HG02610 (cell line): ENCODE measurements around the gene RIPOR2.
"Not testable (repeated sequence)": the region's sequence is repeated elsewhere in the genome, so short reads cannot be mapped to it uniquely, and the experiment has no call there.

ENCODE experiments used
- ATAC-seq: cut with Tn5 transposase; IDR thresholded peaks from one replicate; pipeline ENCODE4 v1.9.1; 2021; ENCODE audit warnings: mild to moderate bottlenecking, moderate library complexity; ENCODE audit not compliant: unreplicated experiment

The RIPOR2 gene

DNA sequence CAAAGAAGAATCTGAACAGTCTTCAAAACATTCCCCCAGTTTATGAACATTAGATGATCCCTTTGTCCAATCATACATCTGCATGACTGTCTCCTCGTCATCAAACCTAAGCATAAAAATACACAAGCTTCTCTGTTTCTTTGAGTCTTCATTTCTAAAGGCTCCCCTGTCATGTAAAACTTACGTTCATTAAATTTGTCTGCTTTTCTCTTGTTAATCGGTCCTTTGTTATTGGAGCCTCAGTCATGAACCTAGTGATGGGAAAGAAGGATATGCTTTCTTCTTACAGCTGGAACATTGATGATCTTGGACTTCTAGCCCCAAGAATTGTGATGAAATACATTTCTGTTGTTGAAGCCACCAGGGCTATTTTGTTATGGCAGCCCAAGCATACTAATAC lies 18.0 kb upstream of the RIPOR2 start:
- no peak for ATAC-seq

- ATAC-seq: no peak
Observed at GRCh38 chr6:24951811-24952299, 16.1 kb upstream of the RIPOR2 start.

DNA sequence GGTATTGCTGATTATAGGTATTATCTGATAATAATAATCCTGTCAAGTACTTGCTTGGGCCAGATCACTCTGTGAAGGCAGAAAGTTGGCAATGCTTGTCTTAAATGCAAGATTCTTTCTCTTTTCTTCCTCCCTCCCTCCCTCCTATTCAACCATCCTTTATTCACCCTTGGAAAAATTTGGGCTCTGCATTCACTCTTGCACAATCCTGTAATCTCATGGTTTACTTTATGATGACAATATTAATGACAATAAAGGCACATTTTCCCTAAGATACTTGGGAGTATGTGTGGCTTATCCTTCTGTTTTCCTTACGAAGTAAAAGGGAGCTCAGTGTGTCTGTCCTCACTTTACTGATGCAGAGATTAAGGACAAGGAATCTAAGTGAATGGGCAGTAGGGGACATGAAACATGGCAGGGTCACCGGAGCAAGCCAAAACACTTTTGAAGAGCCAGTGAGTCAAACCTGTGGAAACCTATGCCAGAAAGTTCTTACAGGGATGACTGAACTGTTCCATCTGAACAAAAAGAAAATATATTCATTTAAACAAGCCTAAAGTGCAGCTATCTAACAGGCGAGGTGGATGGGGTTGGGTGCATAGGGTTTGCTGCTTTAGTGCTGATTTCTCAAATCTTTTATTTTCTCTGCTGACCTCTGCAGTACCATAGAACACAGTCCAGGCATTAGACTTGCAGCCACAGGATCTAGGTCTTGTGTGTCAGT lies 14.6 kb upstream of the RIPOR2 start:
- ATAC-seq: no peak

DNA sequence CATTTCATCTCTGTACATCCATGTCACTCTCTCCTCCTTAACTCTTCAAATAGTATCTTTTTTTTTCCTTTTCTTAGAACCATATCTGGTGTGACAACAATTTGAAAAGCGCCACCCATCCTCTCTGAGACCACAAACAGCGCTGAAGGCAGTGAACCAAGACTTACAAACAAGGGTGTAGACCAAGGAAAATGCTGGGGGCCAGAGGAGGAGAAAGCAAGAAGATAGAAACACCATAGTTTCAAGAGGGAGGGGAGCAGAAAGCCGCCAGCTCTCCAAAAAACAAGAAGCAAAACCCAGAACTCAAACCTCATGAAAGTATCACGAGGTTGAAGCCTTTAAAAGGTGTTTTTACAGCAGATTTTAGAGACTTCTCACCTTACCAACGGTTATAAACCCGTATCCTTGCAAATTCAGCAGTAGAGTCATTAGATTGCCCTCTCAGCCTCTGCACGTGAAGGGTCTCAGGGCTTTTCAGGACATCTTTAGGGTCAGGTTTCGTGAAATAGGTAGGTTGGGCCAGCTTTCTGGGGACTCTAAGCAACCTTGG lies 13.3 kb upstream of the RIPOR2 start:
- ATAC-seq: peak; percentile 94

DNA sequence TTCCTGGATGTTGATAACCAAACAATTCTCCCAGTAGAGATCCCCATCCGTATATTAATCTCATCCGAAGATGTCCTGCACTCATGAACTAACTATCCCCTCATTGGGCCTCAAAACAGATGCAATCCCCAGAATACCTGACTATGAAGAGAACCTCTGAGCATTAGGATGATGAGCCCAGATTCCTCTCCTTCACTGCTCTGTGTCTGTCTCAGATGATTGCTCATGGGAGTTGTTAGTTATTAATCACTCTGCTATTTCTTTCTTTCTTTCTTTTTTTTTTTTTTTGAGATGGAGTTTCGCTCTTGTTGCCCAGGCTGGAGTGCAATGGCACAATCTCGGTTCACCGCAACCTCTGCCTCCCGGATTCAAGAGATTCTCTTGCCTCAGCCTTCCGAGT lies 12.5 kb upstream of the RIPOR2 start:
- not testable (repeated sequence) for ATAC-seq

- ATAC-seq: no peak
Observed at GRCh38 chr6:24947636-24948035, 11.9 kb upstream of the RIPOR2 start.

- no peak for ATAC-seq
Observed at GRCh38 chr6:24945054-24945453, 9.3 kb upstream of the RIPOR2 start.

- no peak for ATAC-seq
Observed at GRCh38 chr6:24943774-24944173, 8.0 kb upstream of the RIPOR2 start.

DNA sequence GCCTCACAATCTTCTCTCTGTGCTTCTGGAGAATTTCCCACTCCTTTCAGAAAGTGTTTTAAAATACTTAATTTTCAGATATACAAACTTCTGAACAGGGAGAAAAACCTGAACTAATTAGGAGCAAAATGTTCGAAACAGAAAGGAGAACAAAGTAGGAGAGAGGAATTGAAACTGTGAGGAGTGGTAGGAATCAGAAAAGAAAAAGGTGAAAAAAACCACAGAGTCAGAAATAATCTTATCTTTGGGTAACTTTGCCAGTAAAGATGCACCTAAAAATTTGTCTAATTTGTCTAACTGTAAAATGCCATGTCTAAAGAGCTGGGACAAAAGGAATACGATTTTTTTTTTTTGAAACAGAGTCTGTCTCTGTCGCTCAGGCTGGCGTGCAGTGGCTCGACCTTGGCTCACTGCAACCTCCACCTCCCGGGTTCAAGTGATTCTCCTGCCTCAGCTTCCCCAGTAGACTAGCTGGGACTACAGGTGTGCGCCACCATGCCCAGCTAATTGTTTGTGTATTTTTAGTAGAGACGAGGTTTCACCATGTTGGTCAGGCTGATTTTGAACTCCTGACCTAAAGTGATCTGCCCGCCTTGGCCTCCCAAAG lies 4.7 kb upstream of the RIPOR2 start:
- no peak for ATAC-seq

GRCh38 chr6:24936641-24937317 lies 1.0 kb upstream of the RIPOR2 start:
- ATAC-seq: peak; percentile 73

GRCh38 chr6:24933868-24934401 lies 1.8 kb downstream of the RIPOR2 start:
- no peak for ATAC-seq

DNA sequence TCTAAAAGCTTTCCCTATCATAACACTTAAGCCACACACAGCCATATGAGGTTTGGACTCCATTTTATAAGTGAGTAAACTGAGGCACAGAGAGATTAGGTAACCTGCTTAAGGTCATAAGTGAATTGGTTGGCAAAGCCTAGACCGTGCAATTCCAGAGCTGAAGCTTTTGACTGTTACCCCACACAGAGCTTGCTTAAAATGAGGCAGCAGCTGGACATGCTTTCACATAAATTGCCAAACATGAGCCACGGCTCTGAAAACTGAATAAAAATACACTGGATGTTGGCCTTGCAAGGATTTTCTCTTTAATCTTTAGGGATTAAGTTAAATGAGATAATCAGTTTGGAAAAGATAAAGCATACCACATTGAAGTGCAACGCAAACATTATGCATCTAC lies 2.5 kb downstream of the RIPOR2 start:
- no peak for ATAC-seq

DNA sequence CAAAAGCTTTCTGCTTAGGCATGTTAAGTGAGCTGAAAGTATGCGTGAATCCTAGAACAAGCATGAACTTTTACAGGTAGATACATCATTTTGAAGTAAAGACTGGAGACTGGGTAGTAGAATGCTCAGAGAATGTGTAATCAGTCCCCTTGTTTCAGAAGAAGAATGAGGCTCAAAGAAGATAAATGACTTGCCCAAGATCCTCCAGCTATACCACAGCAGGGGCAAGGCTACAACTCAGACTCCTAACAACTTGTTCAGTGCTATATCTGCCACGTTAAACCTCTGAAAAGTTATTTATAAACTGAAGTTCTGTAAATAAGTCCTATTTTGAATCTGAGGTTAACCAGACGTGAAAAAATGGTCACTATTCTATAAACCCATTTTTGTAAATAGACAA lies 2.9 kb downstream of the RIPOR2 start:
- peak; percentile 33 for ATAC-seq

GRCh38 chr6:24931718-24932691 lies 3.8 kb downstream of the RIPOR2 start:
- ATAC-seq: peak; percentile 33

DNA sequence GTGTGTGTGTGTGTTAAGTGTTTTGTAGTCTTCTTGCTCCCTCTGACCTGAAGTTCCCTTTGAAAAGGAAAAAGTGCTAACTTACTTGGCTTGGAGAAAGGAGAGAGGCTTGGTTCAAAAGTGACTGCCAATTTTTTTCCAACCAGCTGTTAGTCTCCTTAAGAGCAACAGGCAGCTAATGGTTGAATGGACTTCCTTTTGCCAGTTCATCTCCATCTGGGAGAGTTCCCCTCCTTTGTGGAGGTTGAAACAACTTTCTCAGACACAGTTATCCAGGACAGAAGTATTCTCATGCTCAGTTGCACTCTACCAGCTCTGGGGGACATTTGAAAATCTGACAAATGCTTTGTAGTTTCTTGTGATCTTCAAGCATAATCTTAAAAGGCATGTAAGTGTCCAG lies 4.5 kb downstream of the RIPOR2 start:
- no peak for ATAC-seq

- no peak for ATAC-seq
Observed at GRCh38 chr6:24930431-24930871, 5.3 kb downstream of the RIPOR2 start.

DNA sequence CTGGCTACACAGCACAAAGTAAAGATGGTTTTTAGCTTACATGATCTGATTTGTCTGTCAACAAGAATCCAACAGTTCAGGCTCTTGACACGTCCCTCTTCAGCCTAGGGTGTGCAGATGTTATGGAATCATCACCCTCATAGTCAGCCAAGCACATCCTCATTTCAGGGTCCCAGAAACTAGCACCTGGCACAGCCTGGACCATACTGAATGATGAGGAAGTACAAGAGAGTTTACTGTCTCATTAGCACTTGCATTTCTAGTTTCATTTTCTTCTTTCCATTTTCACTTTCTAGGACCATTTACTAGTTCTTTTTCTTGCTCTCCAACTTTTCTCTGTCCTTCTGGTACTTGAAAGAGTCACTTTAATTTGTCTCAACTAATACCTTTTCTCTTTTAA lies 6.5 kb downstream of the RIPOR2 start:
- ATAC-seq: peak; percentile 39

GRCh38 chr6:24927985-24928745 lies 7.6 kb downstream of the RIPOR2 start:
- no peak for ATAC-seq

GRCh38 chr6:24927277-24927955 lies 8.3 kb downstream of the RIPOR2 start:
- no peak for ATAC-seq
